GM21447 (cell line): Measurements from ENCODE around the gene SRSF1.

Source experiments
- ATAC-seq: cut with Tn5 transposase; IDR thresholded peaks from one replicate; pipeline ENCODE4 v1.9.1; 2021; ENCODE audit not compliant: unreplicated experiment

The SRSF1 gene

DNA sequence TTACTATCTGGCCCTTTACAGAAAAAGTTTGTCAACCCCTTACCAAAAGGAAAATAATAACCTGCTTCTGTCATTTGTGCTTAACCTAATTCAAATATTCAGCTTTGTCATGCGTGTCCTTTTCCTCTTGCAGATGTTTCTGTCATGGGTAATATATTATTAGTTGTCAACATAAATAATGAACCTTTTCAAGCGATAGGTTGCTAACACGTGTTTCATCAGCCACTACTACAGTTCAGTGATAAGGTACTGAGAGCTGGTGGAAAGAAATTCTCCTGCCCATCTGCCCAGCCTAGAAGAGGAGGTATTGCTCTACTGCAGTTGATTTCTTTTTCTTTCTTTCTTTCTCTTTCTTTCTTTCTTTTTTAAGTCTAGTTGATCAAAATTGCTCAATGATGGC lies 12.0 kb upstream of the SRSF1 start:
- no peak for ATAC-seq

DNA sequence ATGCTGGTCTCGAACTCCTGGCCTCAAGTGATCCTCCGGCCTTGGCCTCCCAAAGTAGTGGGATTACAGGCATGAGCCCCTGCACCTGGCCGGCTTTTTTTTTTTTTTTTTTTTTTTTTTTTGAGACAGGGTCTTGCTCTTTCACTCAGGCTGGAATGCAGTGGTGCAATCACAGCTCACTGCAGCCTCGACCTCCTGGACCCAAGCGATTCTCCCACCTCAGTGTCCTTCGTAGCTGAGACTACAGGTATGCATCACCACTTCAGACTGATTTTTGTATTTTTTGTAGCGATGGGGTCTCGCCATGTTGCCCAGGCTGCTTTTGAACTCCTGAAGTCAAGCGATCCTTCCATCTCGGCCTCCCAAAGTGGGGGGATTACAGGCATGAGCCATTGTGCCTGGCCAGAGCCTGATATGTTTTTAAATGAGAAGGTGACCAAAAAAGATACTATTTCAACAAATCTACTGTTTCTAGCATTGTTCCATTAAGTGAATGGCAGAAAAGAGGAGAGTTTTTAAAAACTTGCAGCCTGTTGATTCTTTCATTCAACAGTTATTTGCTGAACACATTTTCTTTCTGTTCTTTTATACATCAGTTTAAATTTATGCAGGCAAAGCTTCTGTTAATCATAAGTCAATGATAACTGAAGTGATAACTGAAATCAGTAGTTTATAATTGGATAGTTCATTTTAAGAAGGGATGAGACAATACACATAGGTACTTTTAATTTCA lies 3.2 kb upstream of the SRSF1 start:
- ATAC-seq: no peak

DNA sequence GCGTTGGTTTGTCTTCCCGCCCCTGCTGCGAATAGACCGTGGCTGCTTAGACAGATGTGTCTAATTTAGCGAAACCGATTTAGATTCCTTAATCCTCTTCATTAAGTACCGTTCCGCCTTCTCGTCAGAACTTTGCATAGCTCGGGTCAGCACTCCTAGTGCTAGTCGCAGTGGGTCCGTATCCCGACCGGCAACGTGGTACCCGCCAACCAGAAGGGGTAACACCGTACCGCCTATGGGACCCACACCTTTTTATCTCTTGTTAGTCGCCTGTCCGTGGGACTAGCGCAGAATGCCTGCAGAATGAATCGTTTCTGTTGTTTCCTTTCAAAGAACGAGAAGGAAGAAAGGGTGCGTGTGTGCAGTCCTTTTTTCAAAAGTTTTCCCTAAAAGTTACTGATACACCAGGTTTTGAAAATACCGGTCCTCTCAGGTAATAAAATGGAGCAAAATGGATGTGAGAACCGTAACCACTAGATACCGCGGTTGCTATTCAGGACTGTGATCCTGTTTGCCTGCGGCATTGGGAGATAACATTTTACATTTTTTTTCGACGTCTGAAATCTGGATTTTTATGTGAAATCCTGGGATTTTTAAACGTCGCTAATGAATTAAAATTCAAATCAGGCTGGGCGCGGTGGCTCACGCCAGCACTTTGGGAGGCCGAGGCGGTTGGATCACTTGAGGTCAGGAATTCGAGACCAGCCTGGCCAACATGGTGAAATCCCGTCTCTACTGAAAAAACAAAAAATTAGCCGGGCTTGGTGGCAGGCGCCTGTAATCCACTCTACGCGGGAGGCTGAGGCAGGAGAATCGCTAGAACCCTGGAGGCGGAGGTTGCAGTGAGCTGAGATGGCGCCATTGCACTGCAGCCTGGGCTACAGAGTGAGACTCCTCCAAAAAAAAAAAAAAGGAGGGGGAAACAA lies 998 bp upstream of the SRSF1 start:
- peak; percentile 20 for ATAC-seq

DNA sequence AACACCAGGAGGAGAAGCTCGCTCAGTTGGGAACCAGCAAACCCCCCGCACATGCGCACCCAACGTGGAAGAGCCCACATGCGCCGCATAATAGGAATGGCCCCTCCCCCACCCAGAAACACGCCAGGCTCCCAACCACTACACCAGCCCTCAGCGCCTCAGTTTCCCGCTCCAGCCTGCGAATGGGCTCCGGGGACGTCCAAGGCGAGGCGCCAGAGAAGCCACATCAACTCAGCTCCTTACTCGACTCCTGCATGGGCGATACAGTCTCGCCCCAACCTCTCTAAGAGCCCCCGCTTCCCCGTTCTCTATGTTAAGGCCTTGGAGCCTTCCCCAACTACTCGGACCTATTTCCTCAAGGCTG lies 504 bp downstream of the SRSF1 start:
- ATAC-seq: peak; percentile 10

DNA sequence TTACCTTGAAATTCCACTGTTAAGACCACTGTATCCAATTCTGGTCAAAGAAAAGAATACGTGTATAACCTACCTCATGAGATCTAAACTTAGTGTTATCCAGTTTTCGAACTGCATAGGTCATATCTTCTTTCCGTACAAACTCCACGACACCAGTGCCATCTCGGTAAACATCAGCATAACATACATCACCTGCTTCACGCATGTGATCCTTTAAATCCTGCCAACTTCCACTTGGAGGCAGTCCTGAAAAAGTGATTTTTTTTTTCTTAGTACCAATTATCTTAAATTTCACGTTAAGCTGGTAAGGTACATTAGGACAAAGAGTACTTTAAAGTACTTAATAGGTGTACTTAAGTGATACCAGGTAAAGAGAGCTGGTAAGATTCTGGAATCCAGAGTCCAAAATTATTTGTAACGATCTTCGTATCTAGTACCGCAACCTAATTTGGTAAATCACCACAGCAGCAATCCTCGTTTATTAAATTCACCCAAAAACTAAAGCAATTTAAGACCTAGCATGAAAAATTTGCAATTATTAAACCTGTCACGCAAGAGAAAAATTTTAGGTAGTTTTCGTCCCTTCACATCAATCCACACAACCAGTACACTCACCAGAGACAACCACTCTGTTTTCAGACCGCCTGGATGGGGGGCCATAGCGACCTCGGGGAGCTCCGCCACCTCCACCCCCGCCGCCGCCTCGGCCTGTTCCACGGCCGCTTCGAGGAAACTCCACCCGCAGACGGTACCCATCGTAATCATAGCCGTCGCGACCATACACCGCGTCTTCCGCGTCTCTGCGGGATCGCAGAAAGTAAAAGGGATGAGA lies 1.1 kb downstream of the SRSF1 start:
- no peak for ATAC-seq

DNA sequence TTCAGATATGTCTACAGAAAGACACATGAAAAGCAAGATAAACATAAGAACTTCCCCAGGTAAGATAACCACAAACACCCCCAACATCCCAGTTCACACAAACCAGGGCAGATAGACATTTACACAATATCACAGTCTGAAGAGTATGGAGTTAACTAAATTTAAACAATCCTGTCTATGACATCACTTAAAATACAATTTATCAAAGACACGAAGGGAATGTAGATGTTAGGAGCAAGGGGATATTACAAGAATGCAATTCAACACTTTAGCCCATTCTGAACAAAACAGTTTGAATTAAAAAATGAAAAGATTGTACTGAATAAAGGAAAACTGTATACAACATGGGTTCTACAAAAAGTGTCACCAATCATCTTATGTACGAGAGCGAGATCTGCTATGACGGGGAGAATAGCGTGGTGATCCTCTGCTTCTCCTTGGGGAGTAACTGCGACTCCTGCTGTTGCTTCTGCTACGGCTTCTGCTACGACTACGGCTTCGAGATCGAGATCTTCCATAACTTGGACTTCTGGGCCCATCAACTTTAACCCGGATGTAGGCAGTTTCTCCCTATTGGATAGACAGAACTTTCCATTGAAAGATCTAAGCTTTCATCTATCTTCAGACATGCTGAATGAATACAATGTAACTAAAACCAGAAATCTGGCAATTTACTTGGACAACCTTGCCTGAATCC lies 1.9 kb downstream of the SRSF1 start:
- no peak for ATAC-seq

DNA sequence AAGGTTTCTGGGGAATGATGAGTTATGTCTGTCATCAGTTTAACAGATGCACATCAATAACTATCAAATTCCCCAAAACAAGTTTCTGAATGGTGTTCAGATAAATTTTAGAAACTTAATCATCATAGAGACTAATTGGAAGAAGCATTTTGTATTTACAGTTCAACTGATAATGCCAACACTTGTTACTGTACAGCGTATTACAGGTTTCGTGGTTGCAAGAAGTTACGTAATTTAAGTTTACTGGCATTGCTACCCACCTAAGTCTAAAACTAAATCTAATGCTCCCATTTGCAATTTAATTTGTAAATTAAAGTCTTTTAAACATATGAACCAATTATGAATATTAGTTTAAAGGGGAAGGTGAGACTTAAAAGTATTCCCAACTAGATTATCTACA lies 3.0 kb downstream of the SRSF1 start:
- ATAC-seq: no peak

DNA sequence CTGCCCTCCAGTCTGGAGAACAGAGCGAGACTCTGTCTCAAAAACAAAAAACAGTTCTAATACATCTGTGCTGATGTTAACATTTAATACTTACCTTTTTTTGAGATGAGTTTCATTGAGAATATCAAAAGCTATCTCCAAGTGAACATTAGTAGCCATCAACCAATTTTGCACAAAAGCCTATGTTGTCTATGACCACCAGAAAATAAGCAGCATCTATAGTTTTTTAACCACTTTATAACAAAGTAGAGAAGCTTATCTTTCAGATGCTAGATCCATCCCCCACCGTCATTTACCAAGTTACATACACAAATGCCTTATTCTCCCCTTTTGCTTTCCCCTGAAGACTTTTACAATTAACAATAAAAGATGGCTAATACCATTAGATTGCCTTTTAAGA lies 4.1 kb downstream of the SRSF1 start:
- ATAC-seq: no peak

DNA sequence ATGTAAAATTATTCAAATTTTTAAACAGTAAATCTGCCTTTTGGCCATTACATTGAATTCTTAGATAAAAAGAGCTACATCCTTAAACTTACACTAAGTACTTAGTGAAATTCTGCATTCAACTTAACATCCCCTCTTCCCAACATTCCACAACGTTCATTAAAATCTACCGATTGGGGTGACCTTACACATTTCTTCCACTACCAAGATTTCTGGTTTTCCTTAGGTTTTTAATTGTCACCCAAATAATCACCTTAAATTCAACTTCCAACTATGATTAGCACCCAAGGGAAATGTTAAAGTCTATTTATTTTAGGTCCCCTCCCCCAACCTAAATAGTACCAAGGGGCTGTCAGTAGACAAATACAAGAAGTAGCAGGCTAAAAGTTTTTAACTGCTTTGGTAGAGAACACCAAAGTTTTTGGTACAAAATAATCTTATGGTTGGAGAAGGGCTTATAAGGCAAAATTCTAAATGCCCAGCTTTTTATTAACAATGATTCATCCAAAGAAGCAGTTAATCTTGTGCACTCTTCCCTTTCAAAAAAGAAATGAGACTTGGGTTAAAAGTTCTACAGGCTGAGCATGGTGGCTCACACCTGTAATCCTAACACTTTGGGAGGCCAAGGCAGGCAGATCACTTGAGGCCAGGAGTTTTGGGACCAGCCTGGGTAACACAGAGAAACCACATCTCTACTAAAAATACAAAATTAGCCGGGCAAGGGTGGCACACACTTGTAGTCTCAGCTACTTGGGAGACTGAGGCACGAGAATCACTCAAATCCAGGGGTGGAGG lies 4.7 kb downstream of the SRSF1 start:
- ATAC-seq: no peak

DNA sequence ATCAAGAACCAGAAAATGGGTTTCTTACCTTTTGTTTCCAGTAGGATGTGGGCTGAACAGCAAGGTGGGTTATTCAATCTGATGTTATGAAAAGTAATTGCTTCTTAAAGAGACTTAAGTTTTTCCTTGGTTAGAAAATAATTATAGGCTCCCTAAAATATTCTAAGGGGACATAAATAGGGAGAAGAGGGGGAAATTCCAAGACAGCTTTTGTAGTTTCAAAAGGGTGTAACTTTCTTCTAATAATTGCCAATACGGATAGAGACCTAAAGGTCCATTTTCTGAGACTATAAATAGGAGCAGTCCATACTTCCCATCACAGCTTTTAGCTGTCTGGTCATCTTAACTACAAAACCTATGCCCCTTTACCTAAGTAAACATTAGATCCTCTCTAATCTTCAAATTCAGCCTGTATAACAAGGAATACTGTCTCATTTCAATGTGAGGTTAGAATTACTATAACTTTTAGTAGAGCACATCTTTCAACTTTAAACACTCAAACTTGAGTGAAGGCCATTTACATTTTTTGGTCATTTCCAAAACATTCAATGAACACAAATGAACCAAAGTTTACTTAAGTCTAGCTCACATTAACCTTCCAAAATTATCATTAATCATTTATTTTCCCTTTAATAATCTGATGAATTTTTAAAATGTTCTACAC lies 5.5 kb downstream of the SRSF1 start:
- no peak for ATAC-seq

DNA sequence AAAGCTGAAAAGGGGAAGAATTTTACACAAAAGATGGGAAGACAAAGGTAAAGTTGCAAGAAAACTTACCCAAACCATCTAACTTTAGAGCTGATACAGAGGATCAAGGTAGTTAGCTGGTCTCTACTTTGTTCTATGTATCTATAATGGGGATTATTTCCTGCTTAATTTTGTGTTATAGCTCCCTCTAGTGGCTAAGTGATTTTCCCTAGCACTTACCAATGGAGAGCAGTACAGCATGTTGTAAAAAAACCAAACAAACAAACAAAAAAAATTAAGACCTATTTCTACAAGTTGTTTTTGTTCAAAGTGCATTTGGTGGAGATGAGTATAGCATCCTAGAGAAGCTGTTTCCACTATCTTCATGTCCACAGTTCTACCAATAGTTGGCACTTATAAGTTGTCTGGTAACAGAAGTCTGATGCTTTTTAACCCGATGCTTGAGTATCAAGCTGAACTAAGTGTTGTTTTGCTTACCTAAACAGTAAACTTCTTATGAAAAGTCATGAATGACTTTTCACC lies 7.5 kb downstream of the SRSF1 start:
- ATAC-seq: peak; percentile 60

DNA sequence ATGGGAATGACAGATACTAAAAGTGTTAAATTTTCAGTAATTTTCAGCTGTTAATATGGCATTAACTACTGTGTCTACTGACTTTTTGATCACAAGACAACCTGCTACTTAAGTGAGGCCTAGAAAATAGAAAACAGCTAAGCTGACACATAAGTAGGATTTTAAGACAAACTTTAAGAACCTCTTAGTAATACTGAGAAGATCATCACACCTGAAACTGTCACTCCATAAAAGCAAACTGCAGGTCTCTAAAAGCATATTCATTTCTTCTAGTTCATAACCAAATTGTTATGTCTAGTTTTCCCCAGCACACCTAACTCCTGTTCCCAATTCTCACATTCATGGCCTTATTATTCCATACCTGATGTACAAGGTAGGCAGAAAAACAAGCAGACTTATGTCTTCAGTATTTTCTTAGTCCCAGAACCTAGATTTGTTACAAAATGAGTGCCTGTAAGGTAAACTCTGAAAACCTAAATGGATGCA lies 8.0 kb downstream of the SRSF1 start:
- ATAC-seq: no peak

DNA sequence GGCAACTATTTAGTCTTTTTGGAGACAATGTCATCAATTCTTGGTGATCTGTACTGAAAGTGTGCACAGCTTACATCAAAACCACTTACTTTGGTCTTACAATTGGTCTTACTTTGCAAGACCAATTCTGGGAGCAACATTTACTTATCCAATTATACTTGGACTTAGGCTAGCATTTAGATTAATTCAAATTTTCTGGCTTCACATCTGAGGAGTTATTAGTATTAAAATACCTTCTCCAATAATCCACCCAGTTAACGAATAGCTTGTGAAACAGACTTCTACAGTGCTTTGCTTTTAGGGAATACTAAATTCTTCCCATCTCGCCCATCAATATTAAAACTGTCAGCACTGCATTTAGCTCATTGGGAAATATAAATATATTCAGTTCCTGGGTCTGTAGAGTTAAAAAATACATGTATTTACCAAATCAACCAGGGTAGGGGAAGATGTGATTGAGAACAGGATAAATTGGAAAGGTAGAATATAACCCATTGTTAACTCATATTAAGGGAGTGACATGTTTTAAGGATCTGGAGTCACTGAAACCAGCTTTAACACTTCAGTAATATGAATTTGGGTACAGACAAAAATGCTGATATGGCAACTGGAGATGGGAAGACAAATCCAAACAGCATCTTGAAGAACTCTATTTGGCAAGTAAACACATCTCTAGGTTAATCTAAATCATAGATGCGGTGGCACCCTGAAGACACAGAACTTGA lies 9.8 kb downstream of the SRSF1 start:
- ATAC-seq: no peak

DNA sequence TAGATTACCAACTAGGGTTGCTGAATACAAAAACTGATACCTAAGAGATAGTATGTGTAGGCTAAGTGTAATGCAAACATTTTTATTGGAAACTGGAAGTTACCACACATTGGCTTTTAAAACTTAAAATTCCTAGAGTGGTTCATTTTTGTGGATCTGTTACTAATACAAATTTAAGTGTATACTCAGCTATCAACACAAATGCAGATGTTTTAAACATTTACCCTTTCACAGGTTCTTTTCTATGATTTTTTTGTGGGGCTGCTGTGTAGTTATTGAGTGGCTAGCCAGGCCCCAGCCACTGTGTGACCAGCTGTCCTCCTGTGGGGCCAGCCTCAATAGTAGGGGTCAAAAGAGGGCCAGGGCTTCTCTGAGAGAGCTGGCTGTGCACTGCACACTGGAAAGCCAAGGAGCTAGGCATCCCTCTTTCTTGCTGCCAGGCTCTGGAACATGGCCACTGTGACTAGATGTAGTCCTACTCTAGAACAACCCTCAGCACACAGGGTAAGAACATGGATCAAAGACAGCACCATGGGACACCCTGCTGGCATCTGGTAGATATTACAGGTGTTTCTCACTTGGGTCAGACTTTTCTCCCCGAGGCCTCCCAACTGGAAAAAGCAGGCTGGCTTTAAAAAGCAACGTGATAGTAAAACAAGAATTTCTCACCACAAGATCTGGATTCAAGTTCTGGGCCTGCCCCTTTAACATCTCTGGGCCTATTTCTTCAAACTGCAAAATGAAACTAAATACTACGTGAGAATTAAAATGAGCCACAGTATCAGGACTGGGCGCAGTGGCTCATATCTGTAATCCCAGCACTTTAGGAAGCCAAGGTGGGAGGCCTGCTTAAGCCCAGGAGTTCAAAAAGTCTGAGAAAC lies 11.7 kb downstream of the SRSF1 start:
- ATAC-seq: peak; percentile 73

DNA sequence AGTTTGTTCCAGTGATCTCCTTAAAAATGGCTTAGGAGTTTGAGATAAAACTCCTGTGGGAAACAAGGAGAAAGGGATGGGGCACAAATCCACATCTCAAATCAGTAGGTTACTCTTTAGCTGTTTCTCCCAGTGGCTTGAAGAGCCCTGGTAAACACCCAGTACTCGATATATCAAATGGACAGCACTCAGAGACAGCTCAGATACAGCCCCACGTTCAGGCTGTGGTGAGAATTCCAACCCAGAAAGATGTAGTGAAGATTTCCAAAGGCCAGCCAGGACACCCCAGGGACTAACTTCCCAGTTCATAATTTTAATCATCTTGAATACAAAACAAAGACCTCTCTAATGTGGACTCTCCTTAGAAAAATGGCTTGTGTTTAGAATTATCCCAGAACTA lies 12.6 kb downstream of the SRSF1 start:
- no peak for ATAC-seq

DNA sequence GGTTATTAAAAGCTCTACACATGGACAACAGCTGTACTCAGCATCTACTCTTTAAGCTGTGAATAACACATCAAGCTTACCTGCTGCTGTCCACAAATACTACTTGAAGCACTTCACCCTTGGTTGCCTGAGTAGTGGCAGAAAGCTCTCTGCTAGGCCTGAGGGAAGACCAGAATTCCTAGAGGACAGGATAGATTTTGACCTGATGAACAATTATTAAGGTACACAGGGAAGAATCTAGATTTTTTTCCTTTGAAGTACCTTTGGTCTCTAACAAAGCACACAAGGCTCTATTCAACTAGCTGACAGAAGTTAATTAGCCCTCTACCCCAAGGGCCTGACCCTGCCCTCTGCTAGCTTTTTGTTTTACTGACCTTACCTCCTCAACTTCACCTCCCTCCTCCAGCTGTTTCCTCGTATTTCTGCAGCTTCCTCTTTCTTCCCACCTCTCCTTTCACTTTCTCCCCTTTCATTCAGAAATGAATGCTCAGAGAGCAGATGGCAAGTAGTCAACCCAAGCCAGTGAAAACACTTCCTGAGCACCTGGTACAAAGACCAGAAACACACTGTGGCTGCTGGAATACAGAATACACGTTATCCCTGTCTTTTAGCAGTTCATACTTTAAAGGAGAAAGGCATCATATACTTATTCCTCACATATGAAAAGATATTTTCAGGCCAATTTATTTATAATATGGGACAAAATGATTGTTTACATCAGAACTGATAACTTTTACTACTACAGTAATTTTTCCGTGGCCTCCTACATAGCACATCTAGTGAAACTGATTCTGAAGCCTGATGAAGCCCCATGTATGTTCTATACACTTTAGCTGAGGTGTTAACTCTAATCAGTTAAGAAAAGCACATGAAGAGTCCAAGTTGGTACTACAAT lies 13.3 kb downstream of the SRSF1 start:
- ATAC-seq: no peak

DNA sequence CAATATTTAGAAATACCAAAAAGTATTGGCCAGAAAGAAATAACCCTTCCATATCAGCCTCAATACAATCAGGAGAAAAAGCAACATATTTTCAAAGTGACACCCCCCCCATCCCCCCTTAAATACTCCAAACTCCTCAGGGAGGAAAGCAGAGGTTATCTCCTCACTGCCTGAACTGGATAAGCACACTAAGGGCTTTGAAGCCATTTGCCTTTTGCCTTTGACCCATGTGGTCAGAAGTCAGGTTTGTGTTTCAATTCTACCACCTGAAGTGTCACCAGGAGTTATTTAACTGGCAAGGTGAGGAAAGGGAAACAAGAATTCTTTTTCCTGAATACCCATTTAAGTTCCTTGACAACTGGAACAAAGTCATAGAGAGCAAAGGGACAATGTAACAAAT lies 15.5 kb downstream of the SRSF1 start:
- ATAC-seq: no peak
